ENCODE measurements around the gene MMAA. TPM values are rescaled to one million over a fixed set of nuclear protein-coding genes. Genes with fewer than 3 reads are reported as not detected.
"Not testable (repeated sequence)": the region's sequence is repeated elsewhere in the genome, so short reads cannot be mapped to it uniquely, and the experiment has no call there.

Gene MMAA
- total RNA-seq: 1 to 10 TPM; 6.6 to 8.7 TPM
- long read RNA-seq, full-length matches to known transcripts: 6 of 7 reads
- long read RNA-seq, partial matches to known transcripts: 0 of 7 reads
- long read RNA-seq, other reads (novel, unspliced or antisense): 1 of 7 reads

- DNase-seq: peak; percentile 97
- intact Hi-C loops (cut with DNase I): loop anchor here in 1 of 2 donors (5.0 to 10.0 kb wide), 3 partner anchors 113 to 464 kb away; partner anchors contain the start of gene OTUD4
- ATAC-seq: peak; percentile 100
Measured at GRCh38 chr4:145618932-145619638, at the start of gene MMAA. MMAA (plus strand) TSS chr4:145619385; CDS start chr4:145639140, 19,755 bp downstream.

GRCh38 chr4:145574546-145574945 lies 44.6 kb upstream of the MMAA start:
- ATAC-seq; intact Hi-C loops (cut with DNase I); DNase-seq: not testable (repeated sequence)

- ATAC-seq: no peak
- intact Hi-C loops (cut with DNase I): no loop called here
- no peak for DNase-seq
Measured at GRCh38 chr4:145580906-145581305, 38.3 kb upstream of the MMAA start.

- intact Hi-C loops (cut with DNase I): no loop called here
- no peak for ATAC-seq
- no peak for DNase-seq
Measured at GRCh38 chr4:145583191-145584055, 35.8 kb upstream of the MMAA start.

GRCh38 chr4:145587088-145587754 lies 32.0 kb upstream of the MMAA start:
- intact Hi-C loops (cut with DNase I): no loop called here
- DNase-seq (no peak), ATAC-seq (no peak)

GRCh38 chr4:145589381-145589780 lies 29.8 kb upstream of the MMAA start:
- intact Hi-C loops (cut with DNase I); ATAC-seq; DNase-seq: not testable (repeated sequence)

GRCh38 chr4:145589916-145590702 lies 29.1 kb upstream of the MMAA start:
- intact Hi-C loops (cut with DNase I): no loop called here
- DNase-seq (no peak), ATAC-seq (no peak)

- intact Hi-C loops (cut with DNase I): no loop called here
- no peak for DNase-seq
- no peak for ATAC-seq
Measured at GRCh38 chr4:145602129-145602760, 16.9 kb upstream of the MMAA start.

GRCh38 chr4:145605941-145606340 lies 13.2 kb upstream of the MMAA start:
- intact Hi-C loops (cut with DNase I): loop anchor here (5.0 kb wide), 2 partner anchors 374 to 389 kb away; no protein-coding TSS in a partner anchor
- DNase-seq (no peak), ATAC-seq (no peak)

- peak in 1 of 2 donors; percentile 43 for ATAC-seq
- intact Hi-C loops (cut with DNase I): loop anchor here (5.0 to 10.0 kb wide), 3 partner anchors 377 to 455 kb away; no protein-coding TSS in a partner anchor
- peak; percentile 30 for DNase-seq
Measured at GRCh38 chr4:145609481-145610427, 9.4 kb upstream of the MMAA start.

GRCh38 chr4:145613566-145614232 lies 5.5 kb upstream of the MMAA start:
- intact Hi-C loops (cut with DNase I): loop anchor here in 1 of 2 donors (5.0 to 10.0 kb wide), 2 partner anchors 381 to 459 kb away; no protein-coding TSS in a partner anchor
- ATAC-seq (no peak), DNase-seq (no peak)

GRCh38 chr4:145614233-145614610 lies 5.0 kb upstream of the MMAA start:
- intact Hi-C loops (cut with DNase I): loop anchor here in 1 of 2 donors (5.0 to 10.0 kb wide), 2 partner anchors 382 to 459 kb away; no protein-coding TSS in a partner anchor
- DNase-seq (no peak), ATAC-seq (no peak)

GRCh38 chr4:145618210-145618931 lies 814 bp upstream of the MMAA start:
- DNase-seq (peak; percentile 23), ATAC-seq (peak; percentile 19 to 32)
- intact Hi-C loops (cut with DNase I): loop anchor here in 1 of 2 donors (5.0 to 10.0 kb wide), 3 partner anchors 114 to 464 kb away; partner anchors contain the start of gene OTUD4

- intact Hi-C loops (cut with DNase I): loop anchor here in 1 of 2 donors (5.0 to 10.0 kb wide), 3 partner anchors 113 to 465 kb away; partner anchors contain the start of gene OTUD4
Measured at GRCh38 chr4:145619639-145619996, 433 bp downstream of the MMAA start.

GRCh38 chr4:145622067-145622466 lies 2.9 kb downstream of the MMAA start:
- DNase-seq; ATAC-seq; intact Hi-C loops (cut with DNase I): not testable (repeated sequence)

More at GRCh38 chr4:145619639-145619996, 433 bp downstream of the MMAA start:
- ATAC-seq (peak; percentile 27 to 64), DNase-seq (peak; percentile 44)

All from left cardiac atrium (tissue), 4 donors.